ENCODE data around the gene MYOC.
"Not testable (repeated sequence)": the region's sequence is repeated elsewhere in the genome, so short reads cannot be mapped to it uniquely, and the experiment has no call there.

The MYOC gene

DNA sequence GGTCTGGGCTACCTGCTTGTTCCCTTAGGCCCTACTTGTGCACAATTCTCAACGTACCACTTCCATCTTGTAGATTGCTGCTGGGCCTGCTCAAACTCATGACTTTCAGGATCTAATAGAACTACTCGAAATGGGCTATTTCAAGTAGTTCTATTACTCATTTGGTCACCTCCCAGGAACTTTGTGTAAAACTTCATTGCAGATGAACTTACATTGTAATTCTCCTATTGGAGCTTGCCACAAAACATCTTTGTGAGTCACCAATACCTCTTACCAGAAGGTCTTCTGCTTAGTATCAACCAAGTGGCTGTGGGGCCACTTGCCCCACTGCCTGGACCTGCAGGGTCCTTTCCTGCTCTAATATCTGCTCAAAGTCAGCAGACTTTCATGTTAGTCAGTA is 41.2 kb downstream of the MYOC start:
- DNase-seq (ENCODE audit: low read depth in 2 of 2, low spot score in 1 of 2): no peak

DNA sequence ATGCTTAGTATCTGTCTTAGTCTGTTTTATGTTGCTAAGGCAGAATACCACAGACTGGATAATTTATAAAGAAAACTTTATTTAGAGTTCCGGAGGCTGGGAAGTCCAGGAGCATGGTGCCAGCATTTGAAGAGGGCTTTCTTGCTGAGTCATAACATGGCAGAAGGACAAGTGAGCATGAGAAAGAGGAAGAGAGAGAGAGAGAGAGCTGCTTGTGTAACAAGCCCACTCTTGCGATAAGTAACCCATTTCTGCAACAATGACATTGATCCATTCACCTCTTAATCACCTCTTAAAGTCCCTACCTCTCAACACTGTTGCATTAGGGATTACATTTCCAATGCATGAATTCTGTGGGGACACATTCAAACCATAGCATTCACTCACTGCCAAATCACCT is 42.1 kb downstream of the MYOC start:
- no peak for DNase-seq (ENCODE audit: low read depth in 2 of 2, low spot score in 1 of 2)

DNA sequence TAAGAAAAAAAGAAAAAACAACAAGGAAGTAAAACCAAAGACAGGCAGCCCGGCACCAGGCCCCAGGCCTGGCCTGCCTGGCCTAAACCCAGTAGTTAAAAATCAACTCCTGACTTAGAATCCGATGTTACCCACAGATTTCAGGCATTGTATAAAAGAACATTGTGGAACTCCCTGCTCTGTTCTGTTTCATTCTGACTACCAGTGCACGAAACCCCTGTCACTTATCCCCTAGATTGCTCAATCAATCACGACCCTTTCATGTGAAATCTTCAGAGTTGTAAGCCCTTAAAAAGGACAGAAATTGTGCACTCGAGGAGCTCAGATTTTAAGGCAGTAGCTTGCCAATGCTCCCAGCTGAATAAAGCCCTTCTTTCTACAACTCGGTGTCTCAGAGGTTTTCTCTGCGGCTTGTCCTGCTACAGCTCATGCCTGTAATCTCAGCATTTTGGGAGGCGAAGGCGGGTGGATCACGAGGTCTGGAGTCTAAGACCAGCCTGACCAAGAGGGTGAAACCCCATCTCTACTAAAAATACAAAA is 46.0 kb downstream of the MYOC start:
- no peak for DNase-seq (ENCODE audit: low read depth in 2 of 2, low spot score in 1 of 2)

DNA sequence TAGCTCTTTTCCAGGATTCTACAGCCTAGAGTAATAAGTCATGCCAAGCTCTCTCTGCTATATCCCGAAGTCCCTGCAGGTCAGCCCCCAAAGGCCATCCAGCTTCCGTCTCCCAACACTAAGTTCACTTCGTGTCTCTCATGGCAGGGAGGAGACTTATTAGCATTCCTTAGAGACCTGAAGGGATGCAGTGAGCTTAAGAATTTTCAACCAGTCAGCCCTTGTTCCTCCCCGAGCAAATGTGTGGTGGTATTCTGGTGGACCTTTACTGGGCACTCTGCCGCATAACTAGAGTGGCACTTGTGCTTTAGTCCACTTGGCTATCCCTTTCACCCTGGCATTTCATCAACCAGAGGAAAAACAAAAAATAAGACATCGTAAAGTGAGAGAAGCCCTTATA is 49.4 kb downstream of the MYOC start:
- not testable (repeated sequence) for DNase-seq (ENCODE audit: low read depth in 2 of 2, low spot score in 1 of 2)

DNA sequence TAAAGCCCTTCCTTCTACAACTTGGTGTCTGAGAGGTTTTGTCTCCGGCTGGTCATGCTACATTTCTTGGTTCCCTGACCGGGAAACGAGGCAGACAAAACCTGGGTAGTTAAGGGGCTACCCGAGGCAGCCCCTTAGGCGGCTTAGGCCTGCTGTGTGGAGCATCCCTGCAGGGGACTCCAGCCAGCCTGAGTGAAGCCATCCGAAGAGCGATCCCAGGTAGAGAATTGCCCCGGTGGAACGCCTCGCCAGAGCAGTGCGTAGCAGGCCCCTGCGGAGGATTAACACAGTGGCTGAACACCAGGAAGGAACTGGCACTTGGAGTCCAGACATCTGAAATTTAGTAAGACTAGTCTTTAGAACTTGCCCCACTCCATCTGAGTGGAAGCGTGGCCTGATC is 51.6 kb downstream of the MYOC start:
- DNase-seq (ENCODE audit: low read depth in 2 of 2, low spot score in 1 of 2): no peak

DNA sequence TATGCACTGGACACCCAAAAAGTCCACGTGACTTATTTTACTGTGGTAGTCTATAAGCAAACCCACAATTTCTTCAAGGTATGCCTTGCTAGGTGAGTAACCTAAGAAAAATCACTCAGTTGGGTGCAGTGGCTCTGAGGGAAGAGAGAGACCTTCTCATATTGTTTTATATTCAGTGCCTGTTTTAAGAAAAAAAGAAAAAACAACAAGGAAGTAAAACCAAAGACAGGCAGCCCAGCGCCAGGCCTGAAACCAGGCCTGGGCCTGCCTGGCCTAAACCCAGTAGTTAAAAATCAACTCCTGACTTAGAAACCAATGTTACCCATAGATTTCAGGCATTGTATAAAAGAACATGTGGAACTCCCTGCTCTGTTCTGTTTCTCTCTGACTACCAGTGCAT is 52.2 kb downstream of the MYOC start:
- not testable (repeated sequence) for DNase-seq (ENCODE audit: low read depth in 2 of 2, low spot score in 1 of 2)

DNA sequence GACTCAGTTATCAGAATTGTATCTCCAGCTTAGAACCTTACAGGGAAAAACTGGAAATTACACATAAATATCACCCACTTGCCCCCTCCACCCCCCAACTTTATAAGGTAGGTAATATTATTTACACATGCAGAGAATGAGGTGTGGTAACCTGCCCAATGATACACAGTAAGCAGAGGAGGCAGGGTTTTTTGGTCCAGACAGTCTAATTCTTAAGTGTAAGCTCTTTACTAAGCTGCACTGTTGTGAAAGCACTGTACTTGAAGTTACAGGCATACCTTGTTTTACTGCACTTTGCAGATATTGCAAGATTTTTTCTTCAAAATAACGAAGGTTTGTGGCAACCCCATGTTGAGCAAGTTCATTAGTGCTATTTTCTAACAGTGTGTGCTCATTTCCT is 55.3 kb downstream of the MYOC start:
- no peak for DNase-seq (ENCODE audit: low read depth in 2 of 2, low spot score in 1 of 2)

DNA sequence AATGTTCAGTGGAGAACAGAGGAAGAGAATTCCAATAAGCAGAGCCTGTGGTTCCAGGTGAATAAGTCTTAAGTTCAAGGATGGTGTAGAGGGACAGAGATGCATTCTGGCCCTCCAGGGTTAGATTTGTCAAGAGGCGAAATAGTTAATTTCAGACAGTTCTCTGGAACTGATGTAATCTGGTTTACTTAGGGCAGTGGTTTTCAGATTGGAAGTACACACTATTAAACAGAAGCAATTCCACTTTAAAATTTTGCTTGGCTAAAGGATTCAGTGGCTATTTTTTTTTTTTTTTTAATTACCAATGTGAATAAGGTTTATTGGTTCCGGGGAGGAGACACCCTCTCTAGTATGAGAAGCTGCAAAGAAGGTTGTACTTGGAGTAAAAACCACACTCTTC is 55.8 kb downstream of the MYOC start:
- no peak for DNase-seq (ENCODE audit: low read depth in 2 of 2, low spot score in 1 of 2)

DNA sequence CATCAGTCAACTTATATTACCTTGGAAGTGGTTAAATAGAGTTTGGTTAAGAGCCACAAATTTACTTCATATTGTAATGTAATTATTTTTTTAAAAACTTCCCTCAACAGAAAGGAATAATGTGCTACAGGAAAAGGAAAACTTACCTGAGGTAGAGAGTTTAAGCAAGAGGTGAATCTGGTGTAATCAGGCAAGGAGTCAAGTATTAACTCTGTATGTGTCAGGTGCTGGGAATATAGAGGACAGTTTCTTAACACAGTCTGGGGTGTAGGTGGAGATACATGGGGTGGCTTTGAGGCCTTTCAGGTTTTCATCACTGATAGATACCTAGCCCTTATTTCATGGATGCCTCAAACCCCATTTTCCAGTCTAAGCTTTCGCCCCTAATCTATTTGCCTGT is 56.4 kb downstream of the MYOC start:
- DNase-seq (ENCODE audit: low read depth in 2 of 2, low spot score in 1 of 2): no peak

DNA sequence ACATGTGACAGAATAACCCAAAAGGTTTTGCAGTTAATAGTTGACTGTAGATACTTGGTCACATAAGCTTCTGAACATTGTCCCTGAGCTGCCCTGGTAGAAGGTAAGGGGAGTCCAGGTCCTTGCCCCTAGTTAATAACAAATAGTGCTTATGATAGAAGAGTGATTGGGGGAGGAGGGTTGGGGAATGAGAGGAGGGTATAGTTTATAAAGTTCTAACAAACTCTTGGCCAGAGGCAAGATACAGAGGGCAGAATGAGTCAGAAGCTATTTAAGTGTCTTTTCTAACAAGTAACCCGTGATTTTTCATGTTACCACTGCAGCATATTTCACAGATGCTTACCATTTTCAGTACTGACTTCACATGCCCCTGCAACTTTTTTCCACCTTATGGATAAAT is 57.2 kb downstream of the MYOC start:
- DNase-seq (ENCODE audit: low read depth in 2 of 2, low spot score in 1 of 2): no peak

DNA sequence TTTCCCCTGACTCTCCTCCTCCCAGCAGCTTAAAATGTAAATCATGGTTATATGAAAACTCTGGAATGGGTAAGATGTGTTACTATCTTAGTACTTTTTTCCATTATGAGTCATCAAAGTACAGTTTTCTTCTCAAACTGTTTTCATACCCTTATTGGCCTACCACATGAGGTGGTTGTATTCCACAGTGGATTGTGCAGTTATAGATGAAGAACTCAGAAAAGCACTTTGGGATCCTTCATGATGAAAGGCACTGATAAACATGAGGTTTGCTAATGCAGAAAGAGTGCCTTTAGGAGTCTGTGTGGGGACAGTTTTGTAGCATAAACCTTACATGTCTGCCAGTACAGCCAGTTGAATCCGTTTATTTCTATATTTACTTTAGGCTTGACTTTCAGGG is 62.5 kb downstream of the MYOC start:
- no peak for DNase-seq (ENCODE audit: low read depth in 2 of 2, low spot score in 1 of 2)

DNA sequence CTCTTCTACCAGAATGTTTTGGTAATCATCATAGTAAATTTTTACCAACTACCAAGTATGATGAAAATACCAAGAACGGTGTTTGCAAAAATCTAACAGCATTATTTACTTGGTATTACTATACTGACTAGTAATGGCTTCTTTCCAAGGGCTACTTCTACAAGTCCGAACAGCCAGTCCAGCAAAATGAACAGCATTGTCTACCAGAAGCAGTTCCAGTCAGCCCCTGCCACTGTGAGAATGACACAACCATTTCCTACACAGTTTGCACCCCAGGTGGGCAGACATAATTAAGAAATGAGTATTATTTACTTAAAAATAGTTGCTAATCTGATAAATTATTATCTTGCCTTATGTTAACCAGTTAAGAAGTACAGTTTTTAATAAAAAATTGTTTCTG is 64.3 kb downstream of the MYOC start:
- no peak for DNase-seq (ENCODE audit: low read depth in 2 of 2, low spot score in 1 of 2)

DNA sequence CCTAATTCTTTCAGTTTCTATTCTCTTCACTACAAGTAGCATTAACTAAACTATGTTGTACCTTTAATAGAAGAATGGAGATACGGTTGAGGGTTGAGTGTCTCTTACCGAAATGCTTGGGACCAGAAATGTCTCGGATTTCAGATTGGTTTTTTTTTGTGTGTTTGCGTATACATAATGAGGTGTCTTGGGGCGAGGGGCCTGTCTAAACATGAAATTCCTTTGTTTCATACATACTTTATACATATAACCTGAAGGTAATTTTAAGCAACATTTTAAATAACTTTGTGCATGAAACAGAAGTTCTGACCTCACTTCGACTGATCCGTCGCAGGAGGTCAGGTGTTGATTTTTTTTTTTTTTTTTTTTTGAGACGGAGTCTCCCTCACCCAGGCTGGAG is 66.8 kb downstream of the MYOC start:
- no peak for DNase-seq (ENCODE audit: low read depth in 2 of 2, low spot score in 1 of 2)

Data from stimulated activated CD8-positive, alpha-beta memory T cell treated with anti-CD3 and anti-CD28 coated beads, Interleukin-4, amount 100 ng/mL, for 1 hour (primary cell).